T-cell (primary cell): ENCODE results near the gene MAP3K14. TPM values are rescaled to one million over a fixed set of nuclear protein-coding genes. Genes with fewer than 3 reads are reported as not detected.
A peak's percentile ranks its signal among the peaks of the same experiment; 100 is the strongest.

Experiments used
- ATAC-seq, 4 experiments: fragments of 200-7000 bp in 3 of 4; fragments of 150-1000 bp in 1 of 4; cut with Tn5 transposase; replicated peaks in 1 of 4; 1 replicate in 3 of 4; 2 replicates in 1 of 4; pipeline ENCODE4 v1.10.0; 2021; ENCODE audit warnings: moderate library complexity in 3 of 4, mild to moderate bottlenecking in 2 of 4, moderate number of reproducible peaks in 1 of 4
- CTCF ChIA-PET, 2 donors: fragments of 300-600 bp; sonication (Branson Sonifier 250); formaldehyde crosslinking; loops; one replicate each; lab custom pipeline; 2022; ENCODE audit warnings: antibody characterized with exemption in 2 of 2; lab: Charles Lee
- POLR2A ChIA-PET, 2 donors: fragments of 300-600 bp; sonication (Branson Sonifier 250); formaldehyde crosslinking; loops; one replicate each; lab custom pipeline; 2022; ENCODE audit warnings: antibody characterized with exemption in 2 of 2; lab: Charles Lee
- DNase-seq, 35 experiments: peaks; one replicate each; pipeline versions ENCODE4 v3.0.0 to v3.0.0-alpha.2; 2013 to 2023
- H3K27ac ChIP-seq: one replicate; pipeline ENCODE4 v1.5.1; 2013; ENCODE audit warnings: low read length
- H3K27me3 ChIP-seq, 2 experiments: replicated peaks in 1 of 2; 1 replicate in 1 of 2; 2 replicates in 1 of 2; pipeline versions ENCODE4 v1.6.1 to v1.7.0; 2013; ENCODE audit warnings: low read length in 1 of 2, mixed read lengths in 1 of 2; ENCODE audit not compliant: control insufficient read depth in 2 of 2, insufficient read depth in 2 of 2; ENCODE audit errors: extremely low read depth in 1 of 2
- H3K36me3 ChIP-seq, 2 donors: 1 replicate in 1 of 2; 2 replicates in 1 of 2; pipeline versions ENCODE4 v1.6.1 to v1.7.0; 2013; ENCODE audit warnings: low read length in 1 of 2; ENCODE audit not compliant: control insufficient read depth in 2 of 2, insufficient read depth in 1 of 2; ENCODE audit errors: extremely low read depth in 1 of 2
- H3K4me1 ChIP-seq, 2 experiments: 1 replicate in 1 of 2; 2 replicates in 1 of 2; pipeline versions ENCODE4 v1.6.1 to v1.7.0; 2013; ENCODE audit warnings: low read length in 2 of 2, mixed read lengths in 1 of 2; ENCODE audit not compliant: insufficient read depth in 2 of 2, control insufficient read depth in 1 of 2; ENCODE audit errors: extremely low read depth in 1 of 2
- H3K4me3 ChIP-seq, 2 donors: 1 replicate in 1 of 2; 2 replicates in 1 of 2; pipeline versions ENCODE4 v1.5.1 to v1.7.0; 2013; ENCODE audit warnings: mild to moderate bottlenecking in 2 of 2, low read length in 1 of 2, moderate library complexity in 1 of 2; ENCODE audit not compliant: control insufficient read depth in 1 of 2; ENCODE audit errors: extremely low read depth in 1 of 2
- H3K9me3 ChIP-seq: 2 replicates; pipeline ENCODE4 v1.7.0; 2013
- H3K27ac Mint-ChIP-seq, 2 donors: one replicate each; pipeline ENCODE4 v1.8.0; 2020 to 2021; ENCODE audit warnings: mild to moderate bottlenecking in 2 of 2, mixed read lengths in 2 of 2
- H3K27me3 Mint-ChIP-seq, 2 donors: one replicate each; pipeline ENCODE4 v1.8.0; 2021 to 2022; ENCODE audit warnings: mixed read lengths in 2 of 2
- H3K36me3 Mint-ChIP-seq: one replicate; pipeline ENCODE4 v1.8.0; 2021; ENCODE audit warnings: mixed read lengths
- H3K4me1 Mint-ChIP-seq, 3 donors: one replicate each; pipeline ENCODE4 v1.8.0; 2020 to 2022; ENCODE audit warnings: mixed read lengths in 3 of 3, mild to moderate bottlenecking in 1 of 3
- H3K4me3 Mint-ChIP-seq, 3 donors: one replicate each; pipeline ENCODE4 v1.8.0; 2020 to 2022; ENCODE audit warnings: mild to moderate bottlenecking in 3 of 3, mixed read lengths in 3 of 3, moderate library complexity in 3 of 3
- H3K9me3 Mint-ChIP-seq, 3 donors: one replicate each; pipeline ENCODE4 v1.8.0; 2020 to 2022; ENCODE audit warnings: mixed read lengths in 3 of 3
- WGBS: methylation state at CpG from one replicate; pipeline ENCODE4 v1.1.5; 2013; ENCODE audit warnings: missing lambda C conversion rate; ENCODE audit not compliant: insufficient coverage; 5-methylcytosine and 5-hydroxymethylcytosine counted together
- total RNA-seq, 35 experiments: library from RNA in 6 of 35; stranded (reverse) in 6 of 35; fragments of 120-200 nt in 1 of 35; gene quantifications; one replicate each; pipeline versions ENCODE4 v1.2.1 to v1.2.4 and lab custom pipeline; 2013 to 2026

Gene MAP3K14
- total RNA-seq, 5 donors from 2014 or later (not counting 1 experiment from before 2014, with no cell fraction given) = 34.4 to 49.8 (median 42.8) TPM

DNA sequence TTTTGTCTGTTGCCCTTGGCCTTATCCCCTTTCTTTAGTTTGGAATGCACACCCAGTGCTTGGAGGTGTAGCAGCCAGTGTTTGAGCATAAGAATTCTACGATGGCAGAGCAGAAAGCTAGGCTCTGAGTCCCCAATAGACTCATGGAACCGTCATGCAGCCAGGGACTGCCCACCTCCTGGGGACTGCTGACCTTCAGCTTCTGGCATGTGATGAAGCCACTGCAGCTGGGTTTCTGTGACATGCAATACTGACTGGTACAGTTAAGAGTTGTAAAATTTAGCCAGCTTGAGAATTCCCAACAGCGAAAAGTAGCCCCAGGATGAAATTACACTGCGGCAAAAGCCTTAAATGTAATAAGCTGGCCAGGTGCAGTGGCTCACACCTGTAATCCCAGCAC, 9.0 kb upstream of the MAP3K14 start:
- ChIA-PET CTCF (interaction anchor here in 1 of 2 donors (1.0 kb wide), 1 partner anchor 15 kb away, joined by 3 read pairs; no protein-coding TSS in a partner anchor), POLR2A (interaction anchor here (0.5 to 0.6 kb wide), 2 partner anchors 259 to 355 kb away, joined by 3 to 7 read pairs; no protein-coding TSS in a partner anchor)
- Histone ChIP-seq H3K27me3 (no peaks in the 10 kb centered on the region), H3K4me1 (peaks cover 4 to 16% of the 10 kb centered on the region in 2 experiments), H3K36me3 (no peaks in the 10 kb centered on the region), H3K9me3 (no peaks in the 10 kb centered on the region), H3K27ac (no peak overlapping the region), H3K4me3 (no peak overlapping the region)
- H3K4me1 Mint-ChIP-seq = peaks cover 15 to 20% (median 18%) of the 10 kb centered on the region in 3 donors
- ATAC-seq (no peak), DNase-seq (no peak)
- no peak overlapping the region for H3K27ac Mint-ChIP-seq
- H3K4me3 Mint-ChIP-seq = no peak overlapping the region
- no peaks in the 10 kb centered on the region for H3K9me3 Mint-ChIP-seq
- H3K36me3 Mint-ChIP-seq = no peaks in the 10 kb centered on the region
- H3K27me3 Mint-ChIP-seq = no peaks in the 10 kb centered on the region
- 95% methylated on average over 4 of the region's 4 CpGs for WGBS

DNA sequence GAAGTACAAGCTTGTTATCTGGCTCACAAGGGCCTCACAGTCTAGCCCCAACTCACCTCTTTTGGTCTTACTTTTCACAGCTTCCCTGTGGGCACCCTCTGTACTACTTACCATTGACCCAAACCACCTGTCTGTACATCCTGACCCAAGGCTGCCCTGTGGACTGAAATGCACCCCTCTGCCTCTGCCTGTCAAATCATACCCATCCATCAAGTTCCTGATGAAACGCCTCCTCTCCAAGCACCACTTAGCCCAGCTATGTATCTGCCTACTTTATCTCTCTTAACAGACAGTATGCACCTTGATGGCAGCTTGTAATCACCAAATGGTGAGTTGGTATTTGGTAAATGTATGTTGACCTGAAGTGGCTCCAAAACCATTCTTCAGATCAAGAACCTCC, 7.5 kb upstream of the MAP3K14 start:
- peaks cover 28 to 30% (median 29%) of the 10 kb centered on the region in 3 donors for H3K4me1 Mint-ChIP-seq
- DNase-seq (no peak), ATAC-seq (no peak)
- Histone ChIP-seq H3K27me3 (no peaks in the 10 kb centered on the region), H3K9me3 (no peaks in the 10 kb centered on the region), H3K36me3 (no peaks in the 10 kb centered on the region), H3K4me1 (peaks cover 10 to 29% of the 10 kb centered on the region in 2 experiments), H3K27ac (no peak overlapping the region), H3K4me3 (no peak overlapping the region)
- ChIA-PET POLR2A (no interaction called here), CTCF (no interaction called here)
- no peaks in the 10 kb centered on the region for H3K27me3 Mint-ChIP-seq
- H3K36me3 Mint-ChIP-seq = no peaks in the 10 kb centered on the region
- H3K9me3 Mint-ChIP-seq = no peaks in the 10 kb centered on the region
- H3K4me3 Mint-ChIP-seq = no peak overlapping the region
- no CpG with 5 or more reads among the region's 1 CpG for WGBS
- H3K27ac Mint-ChIP-seq = no peak overlapping the region

DNA sequence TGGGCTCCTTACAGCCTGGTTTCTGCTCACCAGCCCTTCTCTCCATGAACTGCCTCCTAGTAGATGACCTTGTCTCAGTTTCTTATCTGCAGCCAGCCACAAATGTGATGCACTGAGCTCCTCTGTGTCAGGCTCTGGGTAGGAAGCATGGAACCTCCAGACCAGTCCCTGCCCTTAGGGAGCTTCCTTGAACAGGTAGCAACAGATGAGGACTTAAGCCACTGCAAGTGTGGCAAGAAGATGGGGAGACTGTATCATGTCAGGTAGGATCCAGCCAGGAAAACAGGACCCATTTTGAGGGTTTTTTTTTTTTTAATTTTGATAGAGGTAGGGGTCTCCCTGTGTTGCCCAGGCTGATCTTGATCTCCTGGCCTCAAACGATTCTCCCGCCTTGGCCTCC, 5.3 kb upstream of the MAP3K14 start:
- H3K27me3 Mint-ChIP-seq = no peaks in the 10 kb centered on the region
- no peaks in the 10 kb centered on the region for H3K9me3 Mint-ChIP-seq
- Histone ChIP-seq H3K36me3 (no peaks in the 10 kb centered on the region), H3K4me3 (no peak overlapping the region), H3K27ac (no peak overlapping the region), H3K4me1 (peaks cover 21 to 48% of the 10 kb centered on the region in 2 experiments), H3K27me3 (no peaks in the 10 kb centered on the region), H3K9me3 (no peaks in the 10 kb centered on the region)
- WGBS = no CpG with 5 or more reads among the region's 2 CpGs
- CTCF ChIA-PET = no interaction called here
- peak overlapping the region; percentile 76 to 88 for H3K27ac Mint-ChIP-seq
- POLR2A ChIA-PET = no interaction called here
- no peak for DNase-seq
- no peaks in the 10 kb centered on the region for H3K36me3 Mint-ChIP-seq
- H3K4me3 Mint-ChIP-seq = peak overlapping the region in 1 of 3 donors; percentile 38
- peaks cover 48 to 50% (median 48%) of the 10 kb centered on the region in 3 donors for H3K4me1 Mint-ChIP-seq
- no peak for ATAC-seq

DNA sequence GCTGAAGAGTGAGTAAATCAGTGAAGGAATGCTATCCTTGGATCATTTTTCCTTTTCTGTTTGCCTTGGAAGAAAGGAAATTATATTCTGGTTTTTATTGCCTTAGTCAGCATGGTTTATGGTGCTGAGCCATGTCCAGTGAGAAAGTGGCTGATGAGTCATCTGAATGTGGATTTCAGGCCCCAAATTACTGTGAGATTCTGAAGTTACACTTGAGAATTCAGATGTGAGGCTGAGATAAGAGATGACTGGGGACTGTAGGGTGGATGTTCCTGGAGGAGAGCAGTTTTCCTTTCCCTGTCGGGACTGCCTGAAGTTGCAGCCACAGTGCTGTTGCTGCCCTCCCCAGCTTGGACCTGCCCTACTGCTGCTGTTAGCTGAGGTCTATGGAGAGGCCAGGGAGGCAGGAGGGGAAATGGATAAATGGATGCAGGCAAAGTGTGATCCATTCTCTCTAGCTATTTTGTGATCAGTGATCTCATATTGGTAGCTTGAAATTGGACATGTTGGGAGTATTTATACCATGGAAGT, 4.2 kb upstream of the MAP3K14 start:
- Histone ChIP-seq H3K4me1 (peaks cover 21 to 48% of the 10 kb centered on the region in 2 experiments), H3K27me3 (no peaks in the 10 kb centered on the region), H3K36me3 (no peaks in the 10 kb centered on the region), H3K4me3 (no peak overlapping the region), H3K27ac (peak overlapping the region; percentile 9), H3K9me3 (no peaks in the 10 kb centered on the region)
- Mint-ChIP-seq H3K27ac (peak overlapping the region; percentile 80 to 88), H3K9me3 (no peaks in the 10 kb centered on the region), H3K27me3 (no peaks in the 10 kb centered on the region), H3K4me1 (peaks cover 50 to 51% (median 51%) of the 10 kb centered on the region in 3 donors), H3K4me3 (peak overlapping the region in 1 of 3 donors; percentile 51), H3K36me3 (no peaks in the 10 kb centered on the region)
- DNase-seq (no peak), ATAC-seq (no peak)
- WGBS = no CpG with 5 or more reads among the region's 1 CpG
- ChIA-PET POLR2A (no interaction called here), CTCF (interaction anchor here in 1 of 2 donors (0.6 kb wide), 1 partner anchor 823 kb away, joined by 3 read pairs; no protein-coding TSS in a partner anchor)

DNA sequence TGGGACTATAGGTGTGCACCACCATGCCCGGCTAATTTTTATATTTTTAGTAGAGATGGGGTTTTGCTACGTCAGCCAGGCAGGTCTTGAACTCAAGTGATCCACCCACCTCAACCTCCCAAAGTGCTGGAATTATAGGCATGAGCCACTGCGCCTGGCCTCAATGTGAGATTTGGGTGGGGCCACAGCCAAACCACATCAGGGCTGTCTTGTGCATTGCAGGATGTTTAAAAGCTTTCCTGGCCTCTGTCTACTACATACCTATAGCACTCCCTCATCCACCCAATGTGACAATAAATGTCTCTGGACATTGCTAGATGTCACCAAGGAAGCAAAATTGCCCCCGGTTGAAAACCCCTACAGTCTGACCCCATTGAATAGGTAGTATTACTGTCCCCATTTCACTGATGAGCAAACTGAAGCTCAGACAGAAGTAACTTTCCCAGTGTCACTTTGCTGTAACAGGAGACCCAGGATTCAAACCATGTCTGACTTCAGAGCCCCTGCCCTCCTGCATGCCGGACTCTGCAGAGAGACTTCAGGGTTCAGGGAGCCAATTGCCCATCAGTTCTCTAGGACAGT, 3.6 kb upstream of the MAP3K14 start:
- H3K4me3 ChIP-seq = no peak overlapping the region
- peak overlapping the region in 1 of 3 donors; percentile 51 for H3K4me3 Mint-ChIP-seq
- peak overlapping the region; percentile 80 to 88 for H3K27ac Mint-ChIP-seq
- H3K4me1 ChIP-seq = peaks cover 23 to 48% of the 10 kb centered on the region in 2 experiments
- H3K27me3 Mint-ChIP-seq = no peaks in the 10 kb centered on the region
- POLR2A ChIA-PET = no interaction called here
- DNase-seq (peak in 1 of 35 experiments; percentile 33), ATAC-seq (no peak)
- no peaks in the 10 kb centered on the region for H3K36me3 ChIP-seq
- peaks cover 55 to 57% (median 56%) of the 10 kb centered on the region in 3 donors for H3K4me1 Mint-ChIP-seq
- H3K27ac ChIP-seq = peak overlapping the region; percentile 9
- no peaks in the 10 kb centered on the region for H3K36me3 Mint-ChIP-seq
- no peaks in the 10 kb centered on the region for H3K9me3 ChIP-seq
- no peaks in the 10 kb centered on the region for H3K9me3 Mint-ChIP-seq
- CTCF ChIA-PET = interaction anchor here (0.6 to 0.7 kb wide), 3 partner anchors 46 to 822 kb away, joined by 3 read pairs; no protein-coding TSS in a partner anchor
- WGBS = 80% methylated on average over 1 of the region's 5 CpGs
- H3K27me3 ChIP-seq = no peaks in the 10 kb centered on the region

DNA sequence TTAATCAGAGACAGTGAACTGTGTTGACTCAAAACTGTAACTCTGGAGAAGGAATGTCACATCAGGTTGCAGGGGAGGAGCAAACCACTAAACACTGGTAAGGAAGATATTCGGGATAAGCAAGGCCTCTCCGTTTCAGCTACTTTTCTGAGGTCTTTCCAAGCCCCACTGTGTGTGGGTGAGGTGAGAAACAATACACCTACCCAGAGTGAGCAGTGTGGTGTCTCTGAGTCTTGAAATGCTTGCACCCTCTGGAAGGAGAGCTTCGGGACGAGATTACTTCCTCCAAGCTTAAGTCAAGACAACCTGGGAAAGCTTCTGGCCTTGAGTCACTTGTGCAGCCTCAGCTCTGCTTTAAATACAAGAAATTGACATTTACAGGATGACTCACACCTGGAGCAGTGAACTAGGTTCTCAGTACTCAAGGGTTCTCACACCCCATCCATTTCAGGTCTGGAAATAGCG, 2.5 kb upstream of the MAP3K14 start:
- peaks cover 31 to 57% of the 10 kb centered on the region in 2 experiments for H3K4me1 ChIP-seq
- no peaks in the 10 kb centered on the region for H3K36me3 ChIP-seq
- H3K9me3 ChIP-seq = no peaks in the 10 kb centered on the region
- H3K4me1 Mint-ChIP-seq = peaks cover 65 to 68% (median 68%) of the 10 kb centered on the region in 3 donors
- H3K9me3 Mint-ChIP-seq = no peaks in the 10 kb centered on the region
- DNase-seq (no peak), ATAC-seq (no peak)
- no peak overlapping the region for H3K4me3 ChIP-seq
- H3K4me3 Mint-ChIP-seq = peak overlapping the region in 2 of 3 donors; percentile 1 to 51
- H3K36me3 Mint-ChIP-seq = no peaks in the 10 kb centered on the region
- peak overlapping the region; percentile 94 for H3K27ac Mint-ChIP-seq
- no peaks in the 10 kb centered on the region for H3K27me3 ChIP-seq
- H3K27ac ChIP-seq = peak overlapping the region; percentile 64
- H3K27me3 Mint-ChIP-seq = no peaks in the 10 kb centered on the region
- 80% methylated on average over 2 of the region's 5 CpGs for WGBS
- ChIA-PET POLR2A (interaction anchor here (0.6 kb wide), 2 partner anchors 8 to 827 kb away, joined by 3 to 7 read pairs; no protein-coding TSS in a partner anchor), CTCF (interaction anchor here in 1 of 2 donors (0.7 kb wide), 1 partner anchor 927 kb away, joined by 4 read pairs; no protein-coding TSS in a partner anchor)
